IgD-negative memory B cell (primary cell): ENCODE data around the gene SSC5D. TPM values are rescaled to one million over a fixed set of nuclear protein-coding genes. Genes with fewer than 3 reads are reported as not detected.

Experiments
- H3K27ac Mint-ChIP-seq, 3 donors: one replicate each; pipeline ENCODE4 v1.8.0; 2020 to 2022; ENCODE audit warnings: mild to moderate bottlenecking in 3 of 3, mixed read lengths in 3 of 3, moderate library complexity in 1 of 3
- H3K27me3 Mint-ChIP-seq: one replicate; pipeline ENCODE4 v1.8.0; 2021; ENCODE audit warnings: mixed read lengths
- H3K36me3 Mint-ChIP-seq: one replicate; pipeline ENCODE4 v1.8.0; 2020; ENCODE audit warnings: mild to moderate bottlenecking, mixed read lengths
- H3K4me1 Mint-ChIP-seq, 3 donors: one replicate each; pipeline ENCODE4 v1.8.0; 2020 to 2022; ENCODE audit warnings: mixed read lengths in 3 of 3, mild to moderate bottlenecking in 1 of 3
- H3K4me3 Mint-ChIP-seq, 4 donors: one replicate each; pipeline ENCODE4 v1.8.0; 2020 to 2022; ENCODE audit warnings: mild to moderate bottlenecking in 4 of 4, mixed read lengths in 4 of 4, moderate library complexity in 3 of 4
- H3K9me3 Mint-ChIP-seq, 3 donors: one replicate each; pipeline ENCODE4 v1.8.0; 2020 to 2021; ENCODE audit warnings: mixed read lengths in 3 of 3, mild to moderate bottlenecking in 1 of 3
- polyA plus RNA-seq: library from polyadenylated mRNA; unstranded; fragments of 300-500 nt; fragmentation: Illumina TruSeq; gene quantifications from one replicate; pipeline ENCODE4 v1.2.3, GENCODE V29; 2021

SSC5D gene
- polyA plus RNA-seq, 1 donor from 2014 or later = not detected

DNA sequence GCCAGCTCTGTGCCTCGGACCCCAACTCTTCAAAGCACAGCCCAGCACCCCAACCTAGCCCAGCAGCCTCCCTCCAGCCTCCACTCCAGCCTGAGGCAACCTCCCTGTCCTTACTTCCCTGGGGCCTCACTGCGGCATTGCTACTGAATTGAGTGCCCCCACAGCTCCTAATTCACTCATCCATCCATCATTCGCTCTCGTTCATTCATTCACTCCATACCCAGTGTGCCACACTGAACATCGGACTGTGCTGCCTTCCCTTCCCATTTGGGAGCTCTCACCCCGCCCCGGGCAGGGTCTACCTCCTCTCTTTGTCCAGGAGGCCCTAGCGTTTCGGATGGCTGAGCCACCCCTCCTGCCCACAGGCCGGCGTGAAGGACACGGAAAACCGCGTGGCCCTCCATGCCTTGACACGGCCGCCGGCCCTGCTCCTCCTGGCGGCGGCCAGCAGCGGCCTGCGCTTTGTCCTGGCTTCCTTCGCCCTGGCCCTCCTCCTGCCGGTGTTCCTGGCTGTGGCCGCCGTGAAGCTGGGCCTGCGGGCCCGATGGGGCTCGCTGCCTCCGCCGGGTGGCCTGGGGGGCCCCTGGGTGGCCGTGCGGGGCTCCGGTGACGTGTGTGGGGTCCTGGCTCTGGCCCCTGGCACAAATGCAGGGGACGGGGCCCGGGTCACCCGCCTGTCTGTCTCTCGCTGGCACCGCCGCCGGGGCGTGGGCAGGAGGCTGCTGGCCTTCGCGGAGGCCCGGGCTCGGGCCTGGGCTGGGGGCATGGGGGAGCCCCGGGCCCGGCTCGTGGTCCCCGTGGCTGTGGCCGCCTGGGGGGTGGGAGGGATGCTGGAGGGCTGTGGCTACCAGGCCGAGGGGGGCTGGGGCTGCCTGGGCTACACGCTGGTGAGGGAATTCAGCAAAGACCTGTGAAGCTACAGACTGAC lies 1.9 kb upstream of the SSC5D start:
- no peaks in the 10 kb centered on the region for H3K27me3 Mint-ChIP-seq

DNA sequence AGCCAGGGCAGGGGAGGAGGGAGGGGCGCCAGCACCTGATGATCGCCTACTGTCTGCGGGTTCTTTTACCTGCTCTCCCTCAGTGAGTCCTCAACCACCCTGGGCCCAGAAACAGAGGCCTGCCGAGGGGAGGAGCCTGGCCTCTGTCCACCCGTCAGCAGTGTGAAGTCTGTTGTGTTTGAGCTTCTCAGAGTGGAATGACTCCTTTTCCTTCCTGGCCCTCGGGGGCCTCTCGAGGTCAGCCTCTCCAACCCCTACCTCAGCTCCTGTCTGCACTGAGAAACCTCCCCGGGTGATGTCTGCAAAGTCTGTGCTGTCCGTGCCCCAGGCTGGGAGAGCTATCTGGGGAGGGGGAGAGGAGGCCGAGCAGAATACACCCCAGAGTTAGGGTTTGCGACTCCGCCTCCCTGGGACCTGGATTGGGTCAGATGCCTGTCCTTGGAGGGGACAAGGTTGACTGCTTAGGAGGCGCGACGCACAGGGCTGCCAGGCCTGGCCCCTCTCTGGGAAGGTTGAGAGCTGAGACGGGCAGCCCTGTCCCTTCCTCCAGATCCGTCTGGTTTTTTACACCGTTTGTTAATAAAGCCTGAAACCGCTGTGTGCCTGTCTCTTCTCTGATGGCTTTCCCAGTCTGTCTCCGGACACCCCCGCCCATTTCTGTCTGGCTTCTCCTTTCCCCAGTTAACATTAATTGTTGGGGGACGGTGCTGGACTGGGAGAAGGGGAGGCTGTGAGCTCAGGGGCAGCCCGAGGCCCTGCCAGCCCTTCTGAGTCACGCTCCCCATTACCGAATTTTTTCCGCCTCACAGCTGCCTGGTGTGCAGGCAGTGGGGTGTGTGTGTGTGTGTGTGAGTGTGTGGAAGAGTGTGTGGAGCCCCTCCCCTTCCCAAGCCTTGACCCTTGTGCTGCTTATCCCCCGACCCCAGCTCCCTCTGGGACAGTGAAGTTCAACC lies 989 bp upstream of the SSC5D start:
- H3K4me1 Mint-ChIP-seq = peaks cover 0 to 6% (median 1%) of the 10 kb centered on the region in 3 donors
- H3K9me3 Mint-ChIP-seq = no peaks in the 10 kb centered on the region
- H3K27ac Mint-ChIP-seq = peak overlapping the region in 2 of 3 donors; percentile 59 to 67
- no peaks in the 10 kb centered on the region for H3K36me3 Mint-ChIP-seq
- peak overlapping the region in 3 of 4 donors; percentile 13 to 47 (median 40) for H3K4me3 Mint-ChIP-seq
- peaks cover 4% of the 10 kb centered on the region for H3K27me3 Mint-ChIP-seq

More for the DNA sequence above, 1.9 kb upstream of the SSC5D start:
- Mint-ChIP-seq H3K4me3 (peak overlapping the region; percentile 57 to 85 (median 73)), H3K27ac (peak overlapping the region; percentile 65 to 94 (median 88)), H3K4me1 (peaks cover 0 to 6% (median 1%) of the 10 kb centered on the region in 3 donors), H3K36me3 (peaks cover 2% of the 10 kb centered on the region), H3K9me3 (no peaks in the 10 kb centered on the region)

DNA sequence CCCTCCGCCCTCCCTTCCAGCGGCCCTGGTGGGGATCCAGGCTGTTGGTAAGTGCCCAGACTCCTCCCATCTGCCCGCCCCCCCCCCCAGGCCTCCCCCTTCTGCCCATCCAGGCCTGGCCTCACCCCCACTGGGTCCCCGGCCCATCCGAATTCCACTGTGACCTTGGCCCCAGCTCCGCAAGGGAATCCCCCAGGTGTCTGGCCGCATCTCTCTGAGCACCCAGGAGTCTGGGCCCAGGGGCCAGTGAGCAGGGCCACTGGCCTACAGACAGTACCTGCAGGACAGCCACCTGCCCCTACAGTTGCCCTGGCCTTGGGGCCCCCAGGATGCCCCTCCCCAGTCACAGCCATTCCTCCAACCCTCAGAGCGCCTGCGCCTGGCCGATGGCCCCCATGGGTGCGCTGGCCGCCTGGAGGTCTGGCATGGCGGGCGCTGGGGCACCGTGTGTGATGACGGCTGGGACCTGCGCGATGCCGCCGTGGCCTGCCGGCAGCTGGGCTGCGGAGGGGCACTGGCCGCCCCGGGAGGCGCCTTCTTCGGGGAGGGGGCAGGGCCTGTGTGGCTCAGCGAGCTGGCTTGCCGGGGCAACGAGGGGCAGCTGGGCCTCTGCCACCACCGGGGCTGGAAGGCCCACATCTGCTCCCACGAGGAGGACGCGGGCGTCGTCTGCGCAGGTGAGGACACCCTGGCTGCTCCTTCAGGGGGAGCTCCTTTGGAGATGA lies 912 bp downstream of the SSC5D start:
- H3K27ac Mint-ChIP-seq = no peak overlapping the region
- H3K4me1 Mint-ChIP-seq = peaks cover 0 to 6% (median 1%) of the 10 kb centered on the region in 3 donors
- no peaks in the 10 kb centered on the region for H3K9me3 Mint-ChIP-seq
- H3K36me3 Mint-ChIP-seq = no peaks in the 10 kb centered on the region
- peaks cover 9% of the 10 kb centered on the region for H3K27me3 Mint-ChIP-seq
- no peak overlapping the region for H3K4me3 Mint-ChIP-seq

DNA sequence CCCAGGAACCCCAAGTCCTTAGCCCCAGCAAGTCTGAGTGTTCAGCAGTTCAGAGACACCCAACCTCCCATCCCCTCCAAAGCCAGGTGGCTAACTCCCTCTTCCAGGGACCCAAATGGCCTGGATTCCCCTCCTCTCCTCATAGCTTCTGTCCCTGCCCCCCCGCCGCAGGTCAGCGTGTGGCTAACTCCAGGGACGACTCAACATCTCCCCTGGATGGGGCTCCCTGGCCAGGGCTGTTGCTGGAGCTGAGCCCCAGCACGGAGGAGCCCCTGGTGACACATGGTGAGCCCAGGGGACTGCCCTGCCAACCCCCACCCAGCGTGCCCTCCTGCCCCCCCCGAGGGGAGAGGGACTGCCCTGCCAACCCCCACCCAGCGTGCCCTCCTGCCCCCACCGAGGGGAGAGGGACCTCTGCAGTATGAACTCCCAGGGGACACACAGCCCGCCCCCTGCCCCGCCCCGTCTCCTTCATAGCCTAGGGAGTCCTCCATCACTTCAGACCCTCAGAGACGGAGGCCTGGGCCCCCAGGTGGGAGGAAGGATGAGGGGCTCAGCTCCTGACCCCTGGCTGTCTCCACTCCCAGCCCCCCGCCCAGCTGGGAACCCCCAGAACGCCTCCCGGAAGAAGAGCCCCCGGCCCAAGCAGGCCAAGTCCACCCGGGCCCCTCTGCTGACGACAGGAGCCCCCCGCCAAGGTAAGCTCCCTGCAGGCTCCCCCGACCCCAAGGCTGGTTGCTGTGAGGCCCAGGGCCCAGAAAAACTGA lies 1.7 kb downstream of the SSC5D start:
- Mint-ChIP-seq H3K4me3 (no peak overlapping the region), H3K27ac (no peak overlapping the region), H3K27me3 (peaks cover 11% of the 10 kb centered on the region), H3K9me3 (no peaks in the 10 kb centered on the region), H3K36me3 (no peaks in the 10 kb centered on the region), H3K4me1 (peaks cover 0 to 6% (median 1%) of the 10 kb centered on the region in 3 donors)

DNA sequence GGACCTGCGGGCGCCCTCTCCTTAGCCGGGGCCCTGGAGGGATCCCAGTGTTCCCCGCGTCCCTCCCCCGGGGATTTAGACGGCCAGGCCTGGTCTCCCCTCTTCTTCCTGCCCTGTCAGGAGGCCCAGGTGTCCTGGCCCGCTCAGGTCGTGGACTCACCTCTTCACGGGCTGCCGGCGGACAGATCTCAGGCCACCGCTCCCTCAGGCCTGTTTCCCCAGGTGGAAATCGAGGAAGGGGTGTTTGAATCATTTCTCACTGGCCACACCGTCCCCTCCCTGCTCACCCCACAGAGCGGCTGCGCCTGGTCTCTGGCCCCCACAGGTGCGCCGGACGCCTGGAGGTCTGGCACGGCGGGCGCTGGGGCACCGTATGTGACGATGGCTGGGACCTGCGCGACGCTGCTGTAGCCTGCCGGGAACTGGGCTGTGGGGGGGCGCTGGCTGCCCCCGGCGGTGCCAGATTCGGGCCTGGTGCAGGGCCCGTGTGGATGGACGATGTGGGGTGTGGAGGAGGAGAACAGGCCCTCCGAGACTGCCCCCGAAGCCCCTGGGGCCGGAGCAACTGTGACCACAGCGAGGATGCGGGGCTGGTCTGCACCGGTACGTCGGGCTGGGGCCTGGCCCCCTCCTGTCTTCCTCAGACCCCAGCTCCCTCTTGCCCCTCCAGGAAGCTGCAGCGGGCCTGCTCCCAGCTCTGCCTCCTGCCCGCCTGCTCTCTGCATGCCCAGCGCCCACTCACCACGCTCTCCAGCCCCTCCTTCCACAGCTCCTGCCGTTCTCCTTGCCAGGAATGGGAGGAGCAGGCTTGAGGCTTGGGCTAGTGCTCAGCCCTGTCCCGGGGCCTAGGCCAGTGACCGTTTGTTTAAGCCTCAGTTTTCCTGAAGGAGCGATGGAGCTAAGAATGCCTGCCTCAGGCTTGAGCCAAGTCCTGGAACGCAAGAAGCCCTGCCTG lies 2.5 kb downstream of the SSC5D start:
- no peak overlapping the region for H3K4me3 Mint-ChIP-seq
- no peaks in the 10 kb centered on the region for H3K9me3 Mint-ChIP-seq
- no peaks in the 10 kb centered on the region for H3K36me3 Mint-ChIP-seq
- no peak overlapping the region for H3K27ac Mint-ChIP-seq
- peaks cover 0 to 6% (median 1%) of the 10 kb centered on the region in 3 donors for H3K4me1 Mint-ChIP-seq
- H3K27me3 Mint-ChIP-seq = peaks cover 12% of the 10 kb centered on the region

DNA sequence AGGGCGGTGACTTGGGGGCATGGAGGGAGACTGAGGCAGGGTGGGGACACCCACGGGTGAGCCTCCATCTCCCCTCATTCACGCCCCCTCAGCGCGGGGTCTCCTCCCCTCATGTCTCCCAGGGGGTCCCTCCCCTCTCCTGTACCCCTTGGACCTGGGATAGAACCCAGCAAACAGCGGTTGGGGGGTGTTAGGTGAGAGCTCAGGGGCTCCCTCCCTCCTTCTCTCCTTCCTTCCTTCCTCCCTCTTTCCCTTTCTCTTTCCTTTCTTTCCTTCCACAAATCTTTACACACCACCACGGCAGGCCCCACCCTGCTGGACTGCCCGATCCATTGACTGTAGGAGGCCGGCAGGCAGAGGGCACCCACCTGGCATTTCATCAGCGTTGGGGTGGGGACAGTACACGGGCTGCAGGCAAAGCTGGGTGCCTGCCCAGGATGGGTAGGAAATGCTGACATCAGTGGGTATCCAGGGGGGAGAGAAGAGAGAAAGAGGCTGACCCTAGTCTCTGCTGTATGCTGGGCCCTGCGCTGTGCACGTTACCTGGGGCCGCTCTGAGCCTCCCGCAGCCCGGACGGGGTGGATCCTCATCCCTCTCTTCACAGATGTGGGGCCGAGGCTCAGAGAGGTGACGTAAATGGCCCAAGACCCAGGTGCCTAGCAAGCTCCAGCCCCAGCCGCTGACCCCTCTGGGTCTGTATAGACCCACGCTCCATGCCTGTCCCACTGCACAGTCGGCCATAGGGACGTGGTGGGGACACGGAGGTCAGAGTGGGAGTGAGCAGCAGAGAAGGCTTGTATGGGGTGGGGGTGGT lies 3.5 kb downstream of the SSC5D start:
- Mint-ChIP-seq H3K27me3 (peaks cover 12% of the 10 kb centered on the region), H3K4me3 (no peak overlapping the region), H3K9me3 (no peaks in the 10 kb centered on the region), H3K4me1 (peaks cover 0 to 4% (median 0%) of the 10 kb centered on the region in 3 donors), H3K36me3 (no peaks in the 10 kb centered on the region), H3K27ac (no peak overlapping the region)

DNA sequence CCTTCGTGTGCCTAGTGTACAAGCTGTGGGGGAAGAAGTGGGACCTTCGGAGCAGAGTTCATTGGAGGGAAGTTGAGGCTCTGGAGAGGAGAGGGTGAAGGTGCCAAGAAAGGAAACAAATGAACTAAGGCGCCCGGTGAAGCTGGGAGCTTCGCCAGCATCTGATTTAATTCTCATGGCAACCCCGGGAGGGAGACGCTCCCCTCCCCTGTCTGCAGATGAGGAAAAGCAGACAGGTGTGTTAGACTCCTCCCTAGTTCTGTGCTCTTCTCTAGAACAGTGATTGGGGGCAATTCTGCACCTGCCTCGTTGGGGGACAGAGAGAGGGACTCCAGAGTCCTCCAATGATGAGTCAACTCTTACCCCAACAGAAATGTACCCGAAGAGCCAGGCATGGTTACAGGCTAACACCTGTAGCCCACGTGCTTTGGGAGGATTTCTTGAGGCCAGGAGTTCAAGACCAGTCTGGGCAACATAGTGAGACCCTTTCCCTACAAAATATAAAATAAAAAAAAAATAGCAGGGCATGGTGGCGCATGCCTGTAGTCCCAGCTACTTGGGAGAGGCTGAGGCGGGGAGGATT lies 4.2 kb downstream of the SSC5D start:
- Mint-ChIP-seq H3K27ac (no peak overlapping the region), H3K4me1 (peaks cover 0 to 2% (median 0%) of the 10 kb centered on the region in 3 donors), H3K27me3 (peaks cover 12% of the 10 kb centered on the region), H3K4me3 (no peak overlapping the region), H3K9me3 (no peaks in the 10 kb centered on the region), H3K36me3 (no peaks in the 10 kb centered on the region)

DNA sequence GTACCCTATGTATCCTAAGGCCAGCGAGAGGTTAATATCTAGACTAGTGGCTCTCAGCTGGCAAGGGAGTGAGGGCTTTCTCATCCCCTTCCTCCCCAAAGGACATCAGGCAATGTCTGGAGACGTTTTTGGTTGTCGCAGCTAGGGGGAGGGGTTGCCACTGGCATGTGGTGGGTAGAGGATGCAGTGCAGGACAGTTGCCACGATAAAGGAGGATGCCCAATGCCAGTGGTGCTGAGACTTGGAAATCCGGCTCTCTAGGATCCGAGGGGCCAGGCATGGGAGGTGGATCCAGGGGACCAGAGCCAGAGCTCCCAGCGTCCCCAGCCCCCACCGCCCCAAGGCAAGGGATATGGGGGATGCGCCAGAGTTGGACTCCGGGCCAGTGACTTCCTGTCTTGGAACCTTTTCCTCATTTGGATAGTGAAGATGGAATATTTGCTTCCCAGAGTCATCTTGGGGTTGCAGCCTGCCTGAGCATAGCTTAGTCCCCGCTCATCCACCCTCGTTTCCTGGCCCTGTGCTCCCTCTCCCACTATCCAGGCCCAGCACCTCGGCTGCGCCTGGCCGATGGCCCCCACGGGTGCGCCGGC lies 4.9 kb downstream of the SSC5D start:
- Mint-ChIP-seq H3K9me3 (no peaks in the 10 kb centered on the region), H3K4me1 (peaks cover 0 to 1% (median 0%) of the 10 kb centered on the region in 3 donors), H3K4me3 (no peak overlapping the region), H3K36me3 (no peaks in the 10 kb centered on the region), H3K27ac (no peak overlapping the region), H3K27me3 (peaks cover 12% of the 10 kb centered on the region)

DNA sequence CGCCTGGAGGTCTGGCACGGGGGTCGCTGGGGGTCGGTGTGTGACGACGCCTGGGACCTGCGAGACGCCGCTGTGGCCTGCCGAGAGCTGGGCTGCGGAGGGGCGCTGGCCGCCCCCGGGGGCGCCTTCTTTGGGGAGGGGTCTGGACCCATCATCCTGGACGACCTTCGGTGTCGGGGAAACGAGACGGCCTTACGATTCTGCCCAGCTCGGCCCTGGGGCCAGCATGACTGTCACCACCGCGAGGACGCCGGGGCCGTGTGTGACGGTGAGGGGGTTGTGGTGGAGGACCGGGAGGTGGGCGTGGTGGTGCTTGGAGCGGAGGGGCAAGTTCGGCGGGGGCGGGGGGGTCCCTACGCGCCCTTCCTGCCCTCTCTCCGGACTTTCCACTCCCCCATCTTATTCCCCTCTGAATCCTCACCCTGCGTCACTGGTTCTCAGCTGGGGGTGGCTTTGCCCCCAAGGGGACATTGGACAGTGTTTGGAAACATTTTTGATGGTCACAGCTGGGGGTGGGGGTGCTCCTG lies 5.5 kb downstream of the SSC5D start:
- no peaks in the 10 kb centered on the region for H3K9me3 Mint-ChIP-seq
- H3K4me1 Mint-ChIP-seq = peaks cover 0 to 1% (median 0%) of the 10 kb centered on the region in 3 donors
- H3K36me3 Mint-ChIP-seq = no peaks in the 10 kb centered on the region
- H3K4me3 Mint-ChIP-seq = no peak overlapping the region
- H3K27me3 Mint-ChIP-seq = peaks cover 12% of the 10 kb centered on the region
- H3K27ac Mint-ChIP-seq = no peak overlapping the region

DNA sequence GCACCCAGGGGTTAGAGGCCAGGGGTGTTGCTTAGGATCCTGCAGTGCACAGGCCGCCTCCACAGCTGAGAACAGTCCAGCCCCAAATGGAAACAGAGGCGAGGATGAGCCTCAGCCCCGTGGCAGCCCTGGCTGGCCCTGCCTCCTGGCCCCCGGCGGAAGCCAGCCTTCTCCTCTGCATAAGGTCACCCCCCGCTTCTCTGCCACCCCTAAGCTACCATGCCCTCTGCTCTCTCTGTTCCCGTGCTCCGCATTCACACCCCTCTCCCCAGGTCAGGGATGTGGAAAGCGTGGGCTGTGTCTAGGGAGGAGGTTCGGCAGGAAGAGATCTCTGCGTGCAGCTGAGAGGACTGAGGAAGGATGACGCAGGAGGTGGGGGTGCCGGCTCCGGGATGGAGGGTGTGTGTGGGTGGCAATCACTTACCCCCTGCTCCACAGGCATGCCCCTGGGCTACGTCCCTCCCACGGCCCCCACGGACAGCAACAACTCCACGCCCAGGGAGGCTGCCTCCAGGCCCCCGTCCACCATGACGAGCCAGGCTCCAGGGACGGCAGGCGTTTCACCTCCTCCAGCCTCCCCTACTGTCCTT lies 6.0 kb downstream of the SSC5D start:
- Mint-ChIP-seq H3K4me1 (peaks cover 0 to 1% (median 0%) of the 10 kb centered on the region in 3 donors), H3K36me3 (no peaks in the 10 kb centered on the region), H3K27ac (no peak overlapping the region), H3K27me3 (peaks cover 12% of the 10 kb centered on the region), H3K9me3 (no peaks in the 10 kb centered on the region), H3K4me3 (no peak overlapping the region)

DNA sequence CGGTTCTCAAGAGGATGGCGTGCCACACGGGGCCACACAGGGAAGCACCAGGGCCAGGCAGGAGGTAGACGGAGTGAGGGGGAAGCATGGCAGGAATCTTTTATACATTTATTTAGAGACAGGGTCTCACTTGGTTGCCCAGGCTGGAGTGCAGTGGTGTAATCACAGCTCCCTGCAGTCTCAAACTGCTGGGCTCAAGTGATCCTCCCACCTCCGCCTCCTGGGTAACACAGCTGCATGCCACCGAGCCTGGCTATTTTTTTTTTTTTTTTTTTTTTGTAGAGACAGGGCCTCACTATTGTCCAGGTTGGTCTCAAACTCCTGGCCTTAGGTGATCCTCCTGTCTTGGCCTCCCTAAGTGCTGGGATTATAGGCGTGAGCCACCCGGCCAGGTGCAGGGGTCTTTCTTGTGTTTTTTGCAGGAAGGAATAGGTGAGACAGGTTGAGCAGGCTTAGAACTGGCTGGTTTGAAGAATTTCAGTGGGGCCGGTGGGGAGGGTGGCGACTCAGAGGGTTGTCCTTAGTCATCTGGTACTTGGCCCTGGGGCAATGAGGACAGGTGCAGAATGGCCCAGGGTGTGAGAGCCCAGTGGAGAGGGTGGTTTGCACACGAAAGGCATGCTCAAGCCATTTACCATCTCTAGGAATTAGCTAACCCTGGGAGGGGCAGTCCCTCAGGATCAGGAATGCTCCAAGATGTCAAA lies 7.6 kb downstream of the SSC5D start:
- no peak overlapping the region for H3K27ac Mint-ChIP-seq
- H3K36me3 Mint-ChIP-seq = no peaks in the 10 kb centered on the region
- peaks cover 0 to 1% (median 0%) of the 10 kb centered on the region in 3 donors for H3K4me1 Mint-ChIP-seq
- H3K4me3 Mint-ChIP-seq = peak overlapping the region in 1 of 4 donors; percentile 5
- H3K9me3 Mint-ChIP-seq = no peaks in the 10 kb centered on the region
- peaks cover 12% of the 10 kb centered on the region for H3K27me3 Mint-ChIP-seq
